CD14-positive monocyte (primary cell): ENCODE data around the gene SPON1. TPM values are rescaled to one million over a fixed set of nuclear protein-coding genes. Genes with fewer than 3 reads are reported as not detected.

Experiments used
- DNase-seq, 3 donors: peaks; one replicate each; pipeline ENCODE4 v3.0.0-alpha.2; 2011 to 2022
- H2AFZ ChIP-seq: 2 replicates; pipeline ENCODE4 v1.6.0; 2012; ENCODE audit warnings: mild to moderate bottlenecking, low read depth, low read length, inconsistent platforms; ENCODE audit not compliant: insufficient read depth, poor library complexity, severe bottlenecking
- H3K27ac ChIP-seq, 2 donors: 1 replicate in 1 of 2; 2 replicates in 1 of 2; pipeline ENCODE4 v1.5.1; 2012 to 2013; ENCODE audit warnings: low read length in 2 of 2, control low read depth in 1 of 2, inconsistent platforms in 1 of 2, low read depth in 1 of 2, mild to moderate bottlenecking in 1 of 2
- H3K27me3 ChIP-seq, 2 donors: one replicate each; pipeline versions ENCODE4 v1.6.0 to v1.6.1; 2011 to 2013; ENCODE audit warnings: low read length in 2 of 2; ENCODE audit not compliant: control insufficient read depth in 2 of 2, insufficient read depth in 2 of 2
- H3K36me3 ChIP-seq, 2 donors: replicated peaks in 1 of 2; 1 replicate in 1 of 2; 2 replicates in 1 of 2; pipeline versions ENCODE4 v1.5.1 to v1.6.1; 2012 to 2013; ENCODE audit warnings: low read length in 2 of 2, control low read depth in 1 of 2, inconsistent platforms in 1 of 2, mild to moderate bottlenecking in 1 of 2; ENCODE audit not compliant: insufficient read depth in 2 of 2, control insufficient read depth in 1 of 2
- H3K4me1 ChIP-seq, 2 donors: 1 replicate in 1 of 2; 2 replicates in 1 of 2; pipeline versions ENCODE4 v1.5.1 to v1.6.1; 2012 to 2013; ENCODE audit warnings: low read length in 2 of 2, control low read depth in 1 of 2, inconsistent platforms in 1 of 2, mild to moderate bottlenecking in 1 of 2, moderate library complexity in 1 of 2; ENCODE audit not compliant: insufficient read depth in 2 of 2, control insufficient read depth in 1 of 2
- H3K4me2 ChIP-seq: replicated peaks from 2 replicates; pipeline ENCODE3; 2012; ENCODE audit warnings: low read length, moderate library complexity, mild to moderate bottlenecking; ENCODE audit not compliant: poor library complexity, severe bottlenecking; ENCODE audit errors: extremely low read depth
- H3K4me3 ChIP-seq, 3 experiments: fragments of 200-600 bp in 1 of 3; sonication (generic) in 1 of 3; replicated peaks in 1 of 3; 1 replicate in 2 of 3; 2 replicates in 1 of 3; pipeline ENCODE4 v1.5.1; 2011 to 2013; ENCODE audit warnings: low read length in 3 of 3, mild to moderate bottlenecking in 3 of 3, control low read depth in 2 of 3, low read depth in 2 of 3, inconsistent platforms in 1 of 3, moderate library complexity in 1 of 3
- H3K79me2 ChIP-seq: 2 replicates; pipeline ENCODE4 v1.6.0; 2012; ENCODE audit warnings: mild to moderate bottlenecking, control low read depth, inconsistent platforms, low read length, moderate library complexity; ENCODE audit not compliant: insufficient read depth
- H3K9ac ChIP-seq: 2 replicates; pipeline ENCODE4 v1.6.0; 2017; ENCODE audit warnings: low read length, mild to moderate bottlenecking; ENCODE audit not compliant: insufficient read depth, poor library complexity, severe bottlenecking
- H3K9me3 ChIP-seq, 2 donors: replicated peaks in 1 of 2; 1 replicate in 1 of 2; 2 replicates in 1 of 2; pipeline versions ENCODE4 v1.5.1 to v1.6.1; 2012 to 2013; ENCODE audit warnings: low read length in 2 of 2, control low read depth in 1 of 2; ENCODE audit not compliant: control insufficient read depth in 1 of 2, insufficient read depth in 1 of 2
- H4K20me1 ChIP-seq: 2 replicates; pipeline ENCODE4 v1.6.0; 2012; ENCODE audit warnings: mild to moderate bottlenecking, low read length, control low read depth, moderate library complexity; ENCODE audit not compliant: insufficient read depth
- H3K27ac Mint-ChIP-seq, 7 donors: one replicate each; pipeline ENCODE4 v1.8.0; 2020; ENCODE audit warnings: mild to moderate bottlenecking in 7 of 7, mixed read lengths in 7 of 7, moderate library complexity in 6 of 7, inconsistent platforms in 2 of 7
- H3K27me3 Mint-ChIP-seq, 3 donors: one replicate each; pipeline ENCODE4 v1.8.0; 2021 to 2022; ENCODE audit warnings: low read depth in 3 of 3, mild to moderate bottlenecking in 3 of 3, mixed read lengths in 3 of 3, moderate library complexity in 3 of 3, inconsistent platforms in 1 of 3
- H3K36me3 Mint-ChIP-seq, 2 donors: one replicate each; pipeline ENCODE4 v1.8.0; 2020; ENCODE audit warnings: mixed read lengths in 2 of 2, inconsistent platforms in 1 of 2, mild to moderate bottlenecking in 1 of 2
- H3K4me1 Mint-ChIP-seq: one replicate; pipeline ENCODE4 v1.8.0; 2020; ENCODE audit warnings: mild to moderate bottlenecking, mixed read lengths
- H3K4me3 Mint-ChIP-seq, 2 donors: one replicate each; pipeline ENCODE4 v1.8.0; 2020; ENCODE audit warnings: mild to moderate bottlenecking in 2 of 2, mixed read lengths in 2 of 2, moderate library complexity in 1 of 2
- H3K9me3 Mint-ChIP-seq, 7 donors: one replicate each; pipeline ENCODE4 v1.8.0; 2020 to 2022; ENCODE audit warnings: mixed read lengths in 7 of 7, mild to moderate bottlenecking in 6 of 7, moderate library complexity in 6 of 7, inconsistent platforms in 2 of 7
- CTCF ChIP-seq: fragments of 200-600 bp; IDR thresholded peaks from one replicate; pipeline ENCODE4 v1.8.0; 2022; ENCODE audit warnings: antibody characterized with exemption, mild to moderate bottlenecking
- WGBS: methylation state at CpG from one replicate; pipeline ENCODE4 v1.1.5; 2013; ENCODE audit warnings: missing lambda C conversion rate; ENCODE audit not compliant: insufficient coverage; 5-methylcytosine and 5-hydroxymethylcytosine counted together
- intact Hi-C, 2 donors: fragments of 100-400 bp; cut with micrococcal nuclease; formaldehyde crosslinking; loops; one replicate each; pipeline versions ENCODE4 v1.15.0 to v1.15.1; 2023
- polyA plus RNA-seq, 3 donors: library from polyadenylated mRNA; depleted of rRNA in 1 of 3; unstranded in 2 of 3; stranded (reverse) in 1 of 3; fragments of 300-500 nt in 2 of 3; fragments of >200 nt in 1 of 3; fragmentation: Illumina TruSeq in 2 of 3; gene quantifications; 1 replicate in 2 of 3; 2 replicates in 1 of 3; pipeline ENCODE4 v1.2.3, GENCODE V29; 2012 to 2021

SPON1 gene
- polyA plus RNA-seq, 3 donors, result not detected

- no peak for TF ChIP-seq CTCF
- intact Hi-C loops, result no loop called here
- Histone ChIP-seq H3K4me1 (peaks cover 25 to 26% of the 10 kb centered on the region in 2 donors), H3K9me3 (no peaks in the 10 kb centered on the region), H2AFZ (no peak overlapping the region), H3K27ac (no peak overlapping the region), H3K36me3 (no peaks in the 10 kb centered on the region), H3K9ac (no peak overlapping the region), H3K4me2 (no peak overlapping the region), H3K79me2 (no peaks in the 10 kb centered on the region), H4K20me1 (no peaks in the 10 kb centered on the region), H3K4me3 (no peak overlapping the region), H3K27me3 (peaks cover 0 to 5% of the 10 kb centered on the region in 2 donors)
- DNase-seq, result no peak
- WGBS, result 98% methylated on average over 4 of the region's 6 CpGs
- no peak overlapping the region for H3K4me3 Mint-ChIP-seq
- H3K27ac Mint-ChIP-seq, result no peak overlapping the region
- H3K27me3 Mint-ChIP-seq, result peaks cover 17 to 22% (median 20%) of the 10 kb centered on the region in 3 donors
- H3K9me3 Mint-ChIP-seq, result peaks cover 0 to 2% (median 1%) of the 10 kb centered on the region in 7 donors
- peaks cover 26% of the 10 kb centered on the region for H3K4me1 Mint-ChIP-seq
- no peaks in the 10 kb centered on the region for H3K36me3 Mint-ChIP-seq
These were observed 271.9 kb downstream of the SPON1 start for GRCh38 chr11:14234446-14234845.

GRCh38 chr11:14235701-14236100, 273.2 kb downstream of the SPON1 start:
- H4K20me1 ChIP-seq, result no peaks in the 10 kb centered on the region
- Mint-ChIP-seq H3K27ac (peak overlapping the region in 1 of 7 donors; percentile 14), H3K9me3 (peaks cover 0 to 2% (median under 1%) of the 10 kb centered on the region in 7 donors), H3K36me3 (no peaks in the 10 kb centered on the region), H3K4me3 (peak overlapping the region in 1 of 2 donors; percentile 65), H3K4me1 (peaks cover 34% of the 10 kb centered on the region), H3K27me3 (peaks cover 13 to 21% (median 19%) of the 10 kb centered on the region in 3 donors)
- no peaks in the 10 kb centered on the region for H3K79me2 ChIP-seq
- H3K4me2 ChIP-seq, result no peak overlapping the region
- H3K36me3 ChIP-seq, result no peaks in the 10 kb centered on the region
- peaks cover 0 to 5% of the 10 kb centered on the region in 2 donors for H3K27me3 ChIP-seq
- no peak for DNase-seq
- no peak for TF ChIP-seq CTCF
- peaks cover 31 to 36% of the 10 kb centered on the region in 2 donors for H3K4me1 ChIP-seq
- WGBS, result 86% methylated on average over 1 of the region's 1 CpG
- intact Hi-C loops, result no loop called here
- H3K9me3 ChIP-seq, result no peaks in the 10 kb centered on the region
- no peak overlapping the region for H2AFZ ChIP-seq
- no peak overlapping the region for H3K9ac ChIP-seq
- H3K27ac ChIP-seq, result no peak overlapping the region
- H3K4me3 ChIP-seq, result no peak overlapping the region
